Glutamatergic neuron (in vitro differentiated cells): ENCODE measurements around the gene LIPK. TPM values are rescaled to one million over a fixed set of nuclear protein-coding genes. Genes with fewer than 3 reads are reported as not detected.

Experiments used
- DNase-seq: peaks from one replicate; pipeline ENCODE4 v3.0.0; 2022
- H3K27ac Mint-ChIP-seq: one replicate; pipeline ENCODE4 v1.8.0; 2020; ENCODE audit warnings: mild to moderate bottlenecking, mixed read lengths, inconsistent platforms; ENCODE audit not compliant: unreplicated experiment
- H3K27me3 Mint-ChIP-seq: one replicate; pipeline ENCODE4 v1.8.0; 2020; ENCODE audit warnings: mild to moderate bottlenecking, moderate library complexity, mixed read lengths, inconsistent platforms; ENCODE audit not compliant: unreplicated experiment
- H3K36me3 Mint-ChIP-seq: one replicate; pipeline ENCODE4 v1.8.0; 2020; ENCODE audit warnings: mild to moderate bottlenecking, mixed read lengths, inconsistent platforms; ENCODE audit not compliant: unreplicated experiment
- H3K4me1 Mint-ChIP-seq: one replicate; pipeline ENCODE4 v1.8.0; 2020; ENCODE audit warnings: mild to moderate bottlenecking, low read depth, mixed read lengths, inconsistent platforms; ENCODE audit not compliant: unreplicated experiment
- H3K4me3 Mint-ChIP-seq: one replicate; pipeline ENCODE4 v1.8.0; 2020; ENCODE audit warnings: mild to moderate bottlenecking, mixed read lengths, inconsistent platforms; ENCODE audit not compliant: unreplicated experiment
- H3K9me3 Mint-ChIP-seq: one replicate; pipeline ENCODE4 v1.8.0; 2020; ENCODE audit warnings: mild to moderate bottlenecking, moderate library complexity, mixed read lengths, inconsistent platforms; ENCODE audit not compliant: unreplicated experiment
- total RNA-seq: library from RNA; stranded (reverse); fragmentation: NEBNext Ultra II Directional; extraction: Animal tissue kit (Norgen Biotek cat#: 25700); gene quantifications from one replicate; pipeline ENCODE4 v1.2.1, GENCODE V29; 2021; ENCODE audit not compliant: unreplicated experiment
- TF ChIP-seq, protein P1 (sequence below): fragments of 200-600 bp; sonication (generic); IDR thresholded peaks from one replicate; pipeline ENCODE4 v1.5.0; 2021; ENCODE audit not compliant: partially characterized antibody, unreplicated experiment

Gene LIPK
- total RNA-seq, 1 donor from 2014 or later = not detected

- TF ChIP-seq, protein P1, sequence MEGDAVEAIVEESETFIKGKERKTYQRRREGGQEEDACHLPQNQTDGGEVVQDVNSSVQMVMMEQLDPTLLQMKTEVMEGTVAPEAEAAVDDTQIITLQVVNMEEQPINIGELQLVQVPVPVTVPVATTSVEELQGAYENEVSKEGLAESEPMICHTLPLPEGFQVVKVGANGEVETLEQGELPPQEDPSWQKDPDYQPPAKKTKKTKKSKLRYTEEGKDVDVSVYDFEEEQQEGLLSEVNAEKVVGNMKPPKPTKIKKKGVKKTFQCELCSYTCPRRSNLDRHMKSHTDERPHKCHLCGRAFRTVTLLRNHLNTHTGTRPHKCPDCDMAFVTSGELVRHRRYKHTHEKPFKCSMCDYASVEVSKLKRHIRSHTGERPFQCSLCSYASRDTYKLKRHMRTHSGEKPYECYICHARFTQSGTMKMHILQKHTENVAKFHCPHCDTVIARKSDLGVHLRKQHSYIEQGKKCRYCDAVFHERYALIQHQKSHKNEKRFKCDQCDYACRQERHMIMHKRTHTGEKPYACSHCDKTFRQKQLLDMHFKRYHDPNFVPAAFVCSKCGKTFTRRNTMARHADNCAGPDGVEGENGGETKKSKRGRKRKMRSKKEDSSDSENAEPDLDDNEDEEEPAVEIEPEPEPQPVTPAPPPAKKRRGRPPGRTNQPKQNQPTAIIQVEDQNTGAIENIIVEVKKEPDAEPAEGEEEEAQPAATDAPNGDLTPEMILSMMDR = no peak
- no peaks in the 10 kb centered on the region for H3K36me3 Mint-ChIP-seq
- no peak overlapping the region for H3K27ac Mint-ChIP-seq
- no peak overlapping the region for H3K4me3 Mint-ChIP-seq
- no peak for DNase-seq
- no peaks in the 10 kb centered on the region for H3K4me1 Mint-ChIP-seq
- H3K27me3 Mint-ChIP-seq = no peaks in the 10 kb centered on the region
- no peaks in the 10 kb centered on the region for H3K9me3 Mint-ChIP-seq
Measured at GRCh38 chr10:88763441-88763840, 57.4 kb downstream of the LIPK start.

DNA sequence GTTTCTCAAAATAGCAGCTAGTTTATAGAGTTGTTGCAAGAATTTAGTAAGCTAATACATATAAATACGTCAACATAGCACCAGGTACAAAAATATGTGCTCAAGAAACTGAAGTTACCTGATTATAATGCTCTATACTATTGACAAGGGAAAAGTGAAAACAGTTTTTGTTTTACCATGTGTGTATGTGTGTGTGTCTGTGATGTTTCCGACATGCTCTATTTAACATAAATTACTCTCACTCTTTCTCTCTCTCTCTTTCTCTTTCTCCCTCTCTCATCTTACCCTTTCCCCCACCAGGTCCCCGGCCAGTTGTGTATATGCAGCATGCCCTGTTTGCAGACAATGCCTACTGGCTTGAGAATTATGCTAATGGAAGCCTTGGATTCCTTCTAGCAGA lies 58.1 kb downstream of the LIPK start:
- Mint-ChIP-seq H3K4me3 (no peak overlapping the region), H3K27ac (no peak overlapping the region), H3K27me3 (no peaks in the 10 kb centered on the region), H3K4me1 (no peaks in the 10 kb centered on the region), H3K36me3 (no peaks in the 10 kb centered on the region), H3K9me3 (no peaks in the 10 kb centered on the region)
- DNase-seq = no peak
- TF ChIP-seq, protein P1 = no peak

DNA sequence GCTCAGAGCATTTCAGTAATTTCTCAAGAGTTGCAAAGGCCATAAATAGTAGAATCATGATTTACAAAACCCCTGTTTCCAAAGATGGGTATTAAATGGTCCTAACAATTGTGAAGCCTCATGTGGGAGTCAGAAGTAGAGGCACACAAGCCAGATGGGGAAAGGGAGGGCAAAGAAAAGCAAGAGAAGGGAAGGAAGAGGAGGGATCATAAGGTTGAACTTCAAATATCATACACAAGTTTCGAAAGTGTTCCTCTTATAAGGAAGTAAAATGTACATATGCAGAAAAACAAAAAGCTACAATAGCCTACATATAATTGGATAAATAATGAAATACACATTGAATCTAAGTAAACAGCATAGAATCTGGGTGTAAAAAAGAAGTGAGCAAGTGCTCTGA lies 59.8 kb downstream of the LIPK start:
- DNase-seq = no peak
- Mint-ChIP-seq H3K27me3 (no peaks in the 10 kb centered on the region), H3K9me3 (no peaks in the 10 kb centered on the region), H3K4me1 (no peaks in the 10 kb centered on the region), H3K27ac (no peak overlapping the region), H3K36me3 (no peaks in the 10 kb centered on the region), H3K4me3 (no peak overlapping the region)
- TF ChIP-seq, protein P1 = no peak

DNA sequence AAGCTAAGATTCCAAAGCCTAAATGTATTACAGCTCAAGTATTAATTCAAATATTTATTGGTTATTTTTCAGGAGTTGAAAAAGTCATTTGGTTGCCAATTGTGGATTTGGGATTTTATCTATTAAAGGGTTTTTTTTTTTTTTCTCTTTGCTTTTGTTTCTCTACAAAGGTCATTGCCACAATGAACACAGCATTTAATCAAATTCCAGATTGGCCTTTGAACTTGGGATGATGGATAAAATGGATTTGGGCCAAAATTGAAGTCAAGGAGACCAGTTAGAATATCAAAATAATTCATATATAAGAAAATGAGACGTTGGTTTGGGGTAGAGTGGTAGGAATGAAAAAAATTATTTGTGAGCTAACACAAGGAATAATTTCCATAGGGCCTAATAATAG lies 63.3 kb downstream of the LIPK start:
- no peak for DNase-seq
- Mint-ChIP-seq H3K27ac (no peak overlapping the region), H3K9me3 (peaks cover 2% of the 10 kb centered on the region), H3K36me3 (no peaks in the 10 kb centered on the region), H3K4me1 (no peaks in the 10 kb centered on the region), H3K27me3 (peaks cover 2% of the 10 kb centered on the region), H3K4me3 (no peak overlapping the region)
- TF ChIP-seq, protein P1 = no peak

GRCh38 chr10:88781206-88781605 lies 75.2 kb downstream of the LIPK start:
- Mint-ChIP-seq H3K36me3 (no peaks in the 10 kb centered on the region), H3K27me3 (no peaks in the 10 kb centered on the region), H3K9me3 (no peaks in the 10 kb centered on the region), H3K4me3 (no peak overlapping the region), H3K27ac (no peak overlapping the region), H3K4me1 (no peaks in the 10 kb centered on the region)
- TF ChIP-seq, protein P1 = no peak
- DNase-seq = no peak
